DND-41 (cell line): Measurements from ENCODE around the gene TSPAN9.

ENCODE experiments used
- CTCF ChIP-seq: IDR thresholded peaks from 2 replicates; pipeline ENCODE4 v1.5.1; 2012; ENCODE audit warnings: borderline replicate concordance, low read length, moderate library complexity, mild to moderate bottlenecking; ENCODE audit not compliant: poor library complexity, severe bottlenecking; ENCODE audit errors: extremely low read depth
- EZH2 ChIP-seq: IDR thresholded peaks from 3 replicates; pipeline ENCODE4 v1.6.1; 2012; ENCODE audit warnings: borderline replicate concordance, low read depth, mild to moderate bottlenecking, moderate library complexity, low read length, inconsistent platforms; ENCODE audit not compliant: severe bottlenecking

GRCh38 chr12:3298603-3299002 is 221.4 kb downstream of the TSPAN9 start:
- TF ChIP-seq CTCF (no peak), EZH2 (no peak)
